HG03432 (cell line): ENCODE results near the gene FKBP14.

Experiments used
- ATAC-seq: cut with Tn5 transposase; IDR thresholded peaks from one replicate; pipeline ENCODE4 v1.9.1; 2021; ENCODE audit warnings: mild to moderate bottlenecking, moderate library complexity; ENCODE audit not compliant: unreplicated experiment

FKBP14 gene

DNA sequence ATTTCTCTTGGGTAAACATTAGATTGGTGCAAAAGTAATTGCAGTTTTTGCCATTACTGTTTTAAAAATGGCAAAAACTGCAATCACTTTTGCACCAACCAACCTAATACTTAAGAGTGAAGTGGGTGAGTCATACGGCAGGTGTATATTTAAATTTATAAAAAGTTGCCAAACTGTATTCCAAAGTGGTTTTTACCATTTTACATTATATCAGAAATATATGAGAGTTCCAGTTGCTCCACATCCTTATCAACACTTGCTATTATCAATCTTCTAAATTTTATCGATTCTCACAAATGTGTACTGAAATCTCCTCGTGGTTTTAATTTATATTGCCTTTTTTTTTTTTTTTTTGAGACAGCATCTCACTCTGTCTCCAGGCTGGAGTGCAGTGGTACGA is 33.4 kb downstream of the FKBP14 start:
- no peak for ATAC-seq

DNA sequence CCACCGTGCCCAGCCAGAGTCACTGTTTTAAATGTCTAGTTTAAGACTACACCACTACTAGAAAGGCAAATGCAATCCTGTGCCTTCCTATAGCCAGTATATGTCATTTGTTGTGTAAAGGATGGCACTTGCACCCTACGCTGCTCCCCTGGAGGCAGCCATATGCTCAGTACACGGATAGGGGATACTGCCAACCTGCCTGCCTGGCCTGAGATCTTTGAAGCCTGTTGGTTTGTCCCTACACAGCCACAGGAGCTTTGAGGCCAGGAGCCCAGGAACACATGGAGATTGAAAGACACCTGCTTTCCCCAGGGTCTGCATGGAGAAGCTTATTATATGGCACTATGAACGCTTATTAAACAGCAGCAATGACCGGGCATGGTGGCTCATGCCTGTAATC is 34.6 kb downstream of the FKBP14 start:
- no peak for ATAC-seq

DNA sequence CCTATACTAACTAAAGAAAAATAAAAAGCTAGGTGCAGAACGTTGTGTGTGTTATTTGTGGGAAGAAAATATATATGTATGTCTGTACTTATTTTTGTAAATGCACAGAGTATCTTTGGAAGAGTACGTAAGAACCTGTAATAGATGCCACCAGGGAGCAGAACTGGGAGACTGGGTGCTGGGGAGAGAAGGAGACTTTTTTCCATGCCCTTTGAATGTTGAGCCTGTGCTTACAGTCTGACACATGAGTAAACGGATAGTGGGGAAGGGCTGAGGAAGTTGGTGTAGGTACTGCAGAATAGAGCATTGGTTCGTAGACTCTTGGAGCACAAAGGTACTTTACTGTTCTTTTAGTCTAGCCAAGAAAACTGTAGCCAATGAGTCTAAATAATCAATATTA is 35.6 kb downstream of the FKBP14 start:
- ATAC-seq: no peak

DNA sequence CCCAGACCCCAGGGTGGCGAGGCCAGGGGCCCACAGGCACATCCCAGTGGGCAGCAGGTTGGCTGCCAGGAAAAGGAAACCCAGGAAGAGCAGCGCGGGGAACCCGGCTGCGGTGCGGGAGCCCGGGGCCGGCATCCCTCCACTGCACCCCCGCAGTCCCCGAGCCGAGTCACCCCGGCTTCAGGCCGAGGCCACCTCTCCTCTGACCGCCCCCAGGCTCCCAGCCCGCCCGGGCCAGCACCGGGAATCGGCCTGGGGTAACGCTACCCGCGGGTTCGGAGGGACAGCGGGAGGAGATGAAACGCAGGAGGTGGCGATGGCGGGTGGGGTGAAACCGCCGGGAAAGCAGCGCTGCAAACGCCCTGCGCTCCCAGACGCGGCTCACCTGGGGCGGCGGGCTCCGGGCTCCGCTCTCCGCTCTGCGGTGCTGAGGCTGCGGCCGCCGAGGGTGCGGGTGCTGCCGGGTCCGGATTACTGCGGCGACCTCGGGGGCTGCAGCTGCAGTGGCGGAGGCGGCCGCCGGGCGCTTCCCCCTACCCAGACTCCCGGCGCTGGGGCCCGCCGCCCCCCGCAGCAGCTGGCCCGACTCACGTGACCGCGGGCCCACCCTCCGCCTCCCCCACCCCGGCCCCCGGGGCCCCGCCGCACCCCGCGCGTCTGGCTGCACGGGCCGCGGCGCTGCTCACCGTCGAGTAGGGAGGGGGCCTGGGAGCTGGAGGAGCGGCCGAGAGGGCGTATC is 37.1 kb downstream of the FKBP14 start, which contains the start of gene SCRN1:
TSS of gene SCRN1 (minus strand) at position 545 of the 739 bp plus-strand sequence. CDS start 20,734 bp downstream, outside the sequence.
- peak; percentile 51 for ATAC-seq

DNA sequence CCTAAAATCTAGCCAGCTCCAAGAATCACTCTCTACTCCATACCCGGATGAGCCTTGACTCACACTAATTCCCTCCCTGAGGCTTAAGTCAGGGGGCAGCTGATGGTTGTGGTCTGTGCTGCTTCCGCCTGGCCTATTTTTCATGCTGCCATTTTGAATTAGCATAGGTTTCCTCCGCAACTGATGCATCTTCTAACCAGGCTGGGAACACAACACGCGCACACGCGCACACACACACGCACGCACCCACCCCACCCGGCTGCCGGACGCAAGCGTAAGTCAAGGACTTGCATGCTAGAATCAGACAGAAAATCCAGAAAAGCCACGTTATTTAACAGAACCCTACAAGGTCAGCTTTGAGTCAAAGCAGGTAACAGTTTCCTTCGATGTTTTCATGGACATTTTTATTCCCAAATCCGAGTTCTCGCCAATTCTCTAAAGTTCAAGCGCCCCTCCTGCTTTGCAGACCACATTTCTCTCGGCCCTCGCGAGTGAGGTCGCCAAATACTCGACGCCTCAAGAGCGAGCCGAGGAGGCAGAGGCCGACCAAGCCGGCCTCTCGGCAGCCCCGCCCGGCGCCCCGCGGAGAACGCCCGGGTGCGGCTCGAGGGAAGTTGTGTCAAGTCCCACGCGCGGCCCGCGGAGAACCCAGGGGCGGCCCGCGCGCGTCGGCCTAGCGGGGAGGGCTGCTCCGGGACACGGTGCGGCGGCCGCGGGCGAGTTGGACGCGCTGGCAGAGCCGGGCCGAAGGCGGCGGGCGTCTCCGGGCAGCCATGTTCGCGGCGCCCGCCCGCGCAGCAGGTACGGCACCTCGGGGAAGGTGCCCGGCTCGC is 37.9 kb downstream of the FKBP14 start:
- ATAC-seq: peak; percentile 40

DNA sequence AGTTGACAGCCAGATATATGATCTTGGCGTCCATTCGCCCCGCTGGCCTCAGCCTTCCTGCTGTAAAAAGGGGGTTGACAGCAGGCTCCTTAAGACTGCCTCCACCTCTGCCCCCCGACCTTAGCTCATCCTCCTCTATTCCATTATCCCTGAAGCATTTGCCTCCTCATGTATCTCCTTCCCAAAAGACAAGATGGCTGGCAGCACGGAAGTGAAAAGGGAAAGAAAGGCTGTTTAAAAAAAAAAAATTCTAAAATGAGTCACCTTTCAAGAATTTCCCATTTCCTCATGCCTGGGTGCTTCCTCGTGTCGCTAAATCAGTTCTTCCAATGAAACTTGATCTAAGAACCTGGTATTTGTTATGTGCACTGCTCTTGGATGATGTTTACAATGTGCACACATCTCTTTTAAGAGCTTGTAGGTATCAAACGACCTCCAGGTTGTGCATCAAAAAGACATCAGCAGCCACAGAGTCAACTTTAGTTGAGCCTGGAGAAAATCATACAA is 38.6 kb downstream of the FKBP14 start:
- ATAC-seq: no peak

DNA sequence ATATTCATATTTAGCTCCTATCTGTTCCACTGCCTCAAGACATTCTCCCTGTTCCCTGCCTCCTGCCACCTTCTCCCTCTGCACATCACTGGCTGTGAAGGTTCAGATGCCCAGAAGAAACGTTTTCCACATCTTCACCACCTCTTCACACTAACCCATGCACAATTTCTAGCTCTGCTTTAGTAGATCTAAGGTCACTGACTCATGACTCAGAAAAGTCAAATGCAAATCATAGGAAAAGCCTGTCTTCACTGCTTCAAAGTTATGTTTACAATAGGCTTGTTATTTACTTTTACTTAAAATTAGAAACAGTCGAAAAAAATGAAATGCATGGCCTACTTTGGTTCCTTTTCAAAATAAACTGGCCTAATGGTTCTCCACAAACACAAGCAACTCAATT is 39.4 kb downstream of the FKBP14 start:
- ATAC-seq: no peak

DNA sequence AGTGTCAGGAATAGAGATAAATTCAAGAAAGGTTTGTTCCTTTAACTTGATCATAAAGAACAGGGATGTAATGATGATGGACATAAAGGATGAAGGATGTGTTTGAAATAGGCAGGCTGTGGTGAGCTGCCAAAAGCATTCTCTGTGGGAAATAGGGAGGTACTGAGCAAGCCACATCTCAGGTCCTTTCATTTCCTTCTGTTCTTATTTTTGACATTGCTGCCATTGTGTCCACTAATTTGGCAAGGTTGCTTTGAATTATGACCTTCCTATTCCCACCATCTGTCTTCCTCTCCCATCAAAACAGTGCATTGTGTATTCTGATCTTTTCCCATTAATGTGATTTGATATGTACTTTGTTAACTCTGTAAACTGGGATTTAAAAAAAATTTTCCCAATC is 46.4 kb downstream of the FKBP14 start:
- ATAC-seq: no peak

DNA sequence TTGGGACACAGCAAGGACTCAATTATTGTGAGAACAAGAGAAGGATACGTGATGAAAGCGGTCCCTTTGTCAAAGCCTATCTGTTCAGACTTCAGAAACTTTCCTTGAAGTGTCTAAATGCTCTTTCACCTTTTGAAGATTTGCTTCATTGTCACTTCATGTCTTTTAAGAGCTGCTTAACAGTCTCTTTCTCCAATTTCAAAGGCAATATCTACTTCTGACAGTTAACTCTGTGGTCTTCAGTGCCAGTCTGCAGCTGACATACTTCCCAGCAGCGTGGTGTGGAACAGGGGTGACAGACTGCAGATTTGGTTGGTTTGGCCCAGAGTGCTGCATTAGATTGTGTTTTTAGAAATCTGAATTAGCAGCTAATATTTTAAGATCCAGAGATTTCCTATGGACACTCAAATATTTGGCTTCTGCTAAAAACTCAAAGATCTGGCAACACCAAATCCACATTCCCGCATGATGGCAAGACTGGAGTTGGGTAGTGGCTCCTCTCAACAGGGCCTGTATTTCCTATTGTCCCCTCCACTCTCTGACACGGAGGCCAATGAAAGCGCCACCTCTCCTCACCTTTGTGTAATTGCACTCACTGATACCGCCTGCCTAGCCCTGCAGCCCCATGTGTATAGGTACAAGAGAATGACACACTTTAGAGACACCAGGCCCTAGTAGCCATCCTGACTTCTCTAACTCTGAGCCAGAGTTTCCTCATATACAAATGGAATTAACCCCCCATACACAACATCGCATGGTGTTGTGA is 48.4 kb downstream of the FKBP14 start:
- no peak for ATAC-seq

DNA sequence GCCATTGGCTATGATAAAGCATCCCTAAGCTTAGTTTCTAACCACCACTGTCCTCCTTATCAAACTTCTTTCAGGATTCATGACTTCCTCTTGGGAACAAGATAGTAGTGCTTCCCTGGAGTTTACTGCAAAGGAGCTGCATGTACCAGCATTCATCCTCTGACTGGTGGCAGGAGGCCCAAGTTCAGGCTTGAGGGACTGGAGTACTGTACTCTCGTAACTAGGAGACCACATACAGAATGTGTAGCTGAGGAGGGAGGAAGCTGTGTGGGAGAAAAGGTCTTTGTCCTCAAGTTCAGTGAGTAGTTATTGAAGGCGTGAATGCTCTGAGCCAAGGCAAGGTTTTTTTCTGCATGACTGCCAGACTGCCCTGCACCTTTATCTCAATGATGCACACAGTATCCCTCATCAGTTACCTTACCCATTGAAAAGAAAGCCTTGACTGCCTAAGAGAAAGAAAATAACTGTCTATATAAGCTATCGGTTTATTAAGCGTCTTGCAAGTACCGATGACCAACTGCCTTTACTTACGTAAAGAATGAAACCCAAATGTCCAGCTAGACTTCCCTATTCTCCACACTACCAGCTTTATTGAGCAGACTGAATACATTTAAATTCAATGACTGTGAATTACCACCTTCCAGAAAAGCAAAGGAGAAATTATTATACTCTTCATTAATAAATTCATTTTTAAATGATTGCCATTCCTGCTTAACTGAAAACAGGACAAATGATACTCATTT is 49.7 kb downstream of the FKBP14 start:
- no peak for ATAC-seq

DNA sequence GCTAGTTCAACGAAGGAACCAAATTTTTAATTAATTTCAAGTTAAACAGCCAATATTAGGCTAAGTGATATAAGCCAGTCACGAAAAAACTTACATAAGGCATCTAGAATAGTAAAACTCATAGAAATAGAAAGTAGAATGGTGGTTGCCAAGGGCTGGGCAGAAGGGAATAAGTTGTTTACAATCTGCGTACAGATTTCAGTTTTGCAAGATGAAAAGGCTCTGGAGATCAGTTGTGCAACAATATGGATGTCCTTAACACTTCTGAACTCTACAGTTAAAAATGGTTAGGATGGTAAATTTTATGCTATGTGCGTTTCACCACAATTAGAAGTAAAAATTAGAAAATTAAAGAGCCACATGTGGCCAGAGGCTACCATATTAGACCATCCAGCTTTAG is 50.2 kb downstream of the FKBP14 start:
- no peak for ATAC-seq

DNA sequence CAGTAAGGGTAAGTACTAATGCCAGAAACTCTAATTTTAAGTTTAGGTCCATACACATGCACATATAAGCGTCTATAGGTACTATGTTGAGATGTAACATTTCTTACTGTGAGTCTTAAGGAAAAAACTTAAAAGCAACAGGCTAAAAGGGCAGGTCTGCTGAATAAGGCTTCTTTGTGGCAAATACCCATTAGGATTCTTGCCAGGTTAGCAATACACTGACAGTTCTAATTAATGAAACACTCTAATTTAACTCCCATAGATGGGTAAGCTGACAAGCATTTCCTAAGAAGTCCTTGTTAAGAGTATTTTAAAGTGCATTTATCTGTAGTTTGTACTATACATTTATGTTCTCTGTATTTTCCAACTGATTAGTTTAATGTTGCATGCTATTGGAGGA is 50.9 kb downstream of the FKBP14 start:
- no peak for ATAC-seq

DNA sequence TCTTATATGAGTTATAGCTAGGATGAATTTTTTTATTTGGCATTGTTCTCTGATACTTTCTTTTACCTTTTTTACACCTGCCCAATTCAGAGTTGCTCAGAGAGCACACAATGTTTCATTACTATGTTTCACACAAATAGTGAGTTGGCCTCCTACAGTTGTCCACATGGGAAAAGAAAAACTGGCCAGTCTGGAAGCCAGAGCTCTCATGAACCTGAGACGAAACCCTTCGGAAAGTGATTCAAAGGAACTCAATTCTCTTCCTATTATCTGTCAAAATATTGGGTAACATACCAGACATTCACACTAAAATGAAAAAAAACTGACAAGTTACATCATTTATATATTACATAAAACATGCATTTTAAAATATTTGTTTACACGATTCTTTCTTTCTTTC is 52.2 kb downstream of the FKBP14 start:
- no peak for ATAC-seq

DNA sequence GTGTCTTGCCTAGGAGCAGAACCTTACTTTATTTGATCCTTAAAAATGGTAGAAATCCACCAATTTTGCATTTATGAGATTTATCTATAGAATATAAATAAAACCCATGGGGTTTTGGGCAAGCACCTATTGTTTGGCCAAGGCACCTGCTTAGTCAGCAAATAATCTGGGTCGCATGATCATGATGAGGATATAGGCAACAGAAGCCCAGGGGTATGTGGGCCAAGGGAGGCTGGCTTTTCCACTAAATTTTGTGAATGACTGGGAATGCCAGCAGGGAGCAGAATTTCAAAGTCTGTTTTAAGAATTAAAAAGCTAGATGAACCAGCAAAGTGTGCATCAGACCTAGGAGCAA is 54.2 kb downstream of the FKBP14 start:
- no peak for ATAC-seq

DNA sequence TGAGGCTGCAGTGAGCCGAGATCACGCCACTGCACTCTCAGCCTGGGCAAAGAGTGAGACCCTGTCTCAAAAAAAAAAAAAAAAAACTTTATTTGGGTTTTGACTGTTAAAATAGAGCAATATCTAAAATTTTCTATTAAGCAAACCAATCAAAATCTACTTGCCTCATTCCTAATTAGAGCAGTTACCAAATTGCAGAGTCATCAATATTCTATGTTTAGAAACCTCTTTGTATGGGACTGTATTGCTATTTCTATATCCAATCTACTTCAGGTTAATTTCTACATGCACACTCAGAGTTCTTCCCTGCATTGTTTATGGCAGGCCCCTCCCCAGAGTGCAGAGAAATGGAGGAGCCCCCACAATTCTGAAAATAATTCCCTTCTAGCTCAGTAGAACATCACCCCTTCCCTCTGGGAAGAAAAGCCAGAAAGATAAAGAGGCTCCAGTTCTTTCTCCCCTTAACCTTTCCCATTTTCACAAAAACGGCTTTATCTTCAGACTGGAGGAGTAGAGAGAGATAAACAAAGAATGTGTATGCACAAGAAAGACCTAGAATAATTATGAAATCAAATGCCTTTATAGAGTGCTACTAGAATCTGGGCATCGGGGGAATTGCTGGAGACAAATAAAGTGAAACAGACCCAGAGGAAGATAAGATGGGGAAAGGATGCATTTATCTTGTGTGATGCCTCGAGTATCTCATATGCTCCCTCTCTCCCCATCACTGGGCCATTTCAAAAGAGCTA is 54.8 kb downstream of the FKBP14 start:
- ATAC-seq: no peak

DNA sequence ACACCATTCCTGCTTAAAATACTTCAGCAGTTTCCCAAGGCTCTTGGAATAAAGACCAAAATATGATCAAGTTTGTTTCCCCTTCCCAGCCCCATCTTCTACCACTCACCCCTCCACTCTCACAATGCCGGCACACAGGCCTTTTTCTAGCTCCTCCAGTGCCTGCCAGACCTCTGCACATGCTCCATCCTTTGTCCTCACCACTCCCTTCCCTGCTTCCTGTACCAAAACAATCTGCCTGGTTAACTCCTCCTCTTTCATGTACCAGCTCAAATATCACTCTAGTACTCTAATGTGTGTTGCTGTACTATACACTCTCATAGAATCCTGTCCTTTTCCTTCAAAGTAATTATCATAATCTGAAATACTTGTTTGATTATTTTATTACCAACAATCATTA is 56.3 kb downstream of the FKBP14 start:
- ATAC-seq: no peak

DNA sequence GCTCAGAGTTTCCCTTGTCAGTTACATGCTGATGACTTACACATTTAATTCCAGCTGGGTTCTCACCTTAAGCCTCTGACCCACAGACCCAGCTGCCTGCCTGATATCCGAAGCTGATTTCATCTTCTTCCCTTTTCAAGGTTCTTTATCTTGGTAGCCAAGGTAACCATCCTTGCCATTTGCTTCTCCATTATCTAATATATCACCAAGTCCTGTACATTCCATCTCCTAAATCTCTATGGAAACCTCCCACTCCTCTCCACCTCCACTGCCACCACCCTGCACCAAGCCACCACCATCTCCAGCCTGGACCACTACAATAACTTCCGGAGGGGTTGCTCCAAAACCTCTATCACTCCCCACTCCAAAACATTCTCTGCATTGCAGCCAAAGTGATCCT is 56.8 kb downstream of the FKBP14 start:
- ATAC-seq: no peak

DNA sequence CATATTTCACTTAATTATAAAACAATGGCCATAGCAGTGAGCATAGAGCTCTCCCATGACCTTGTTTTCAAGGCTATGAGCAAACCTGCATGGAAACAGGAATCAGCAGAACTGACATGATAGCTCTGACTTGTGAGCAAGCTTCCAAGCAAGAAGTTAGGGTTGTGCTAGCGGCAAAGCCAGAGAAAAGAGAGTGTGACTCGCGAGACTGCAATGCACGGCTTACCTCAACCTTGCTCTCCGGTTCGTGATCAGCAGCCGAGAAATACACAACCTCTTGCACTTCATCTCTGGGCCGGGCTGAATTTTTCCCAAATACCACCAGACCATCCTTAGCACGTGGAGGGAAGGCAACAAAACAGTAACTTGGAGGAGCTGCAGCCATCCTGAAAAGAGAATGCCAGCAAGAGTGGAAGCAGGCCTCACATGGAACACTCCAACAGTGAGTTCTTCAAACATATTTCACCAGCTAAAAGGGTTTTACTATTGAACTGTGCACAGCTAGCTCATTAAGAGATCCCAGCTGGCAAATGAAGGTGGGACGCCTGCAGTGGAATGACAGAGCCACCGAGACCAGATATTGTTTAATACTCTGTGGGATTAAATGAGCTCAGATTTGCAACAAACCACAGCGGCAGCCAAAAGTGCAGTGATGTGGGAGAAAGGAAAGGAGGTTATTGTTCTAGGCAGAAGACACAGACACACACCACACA is 57.7 kb downstream of the FKBP14 start:
- ATAC-seq: no peak

DNA sequence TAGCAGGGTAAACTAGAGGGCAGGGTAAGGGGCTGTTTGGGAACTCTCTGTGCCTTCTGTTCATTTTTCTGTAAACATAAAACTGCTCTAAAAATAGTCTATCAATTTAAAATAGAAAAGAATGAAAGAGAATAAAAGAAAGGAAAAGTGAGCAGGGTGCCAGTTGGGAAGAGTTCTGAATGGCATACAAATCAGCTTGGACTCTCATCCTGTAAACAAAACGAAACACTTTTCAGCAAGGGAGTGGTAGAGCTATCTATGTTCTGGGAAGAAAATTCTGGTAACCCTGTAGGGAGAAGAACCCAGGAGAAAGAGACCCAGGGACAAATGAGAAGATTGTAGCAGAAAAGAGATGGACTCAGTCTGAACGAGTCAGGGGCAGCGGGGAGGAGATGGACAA is 61.5 kb downstream of the FKBP14 start:
- no peak for ATAC-seq
